NCI-H774 (cell line): ENCODE results near the gene LCAT.
A peak's percentile ranks its signal among the peaks of the same experiment; 100 is the strongest.

Source experiments
- DNase-seq: peaks from one replicate; lab custom pipeline; 2025; lab: John Stamatoyannopoulos, UW

LCAT gene

GRCh38 chr16:67968400-67969253, 24.7 kb upstream of the LCAT start, which contains the start of gene SLC12A4:
SLC12A4 (minus strand) TSS chr16:67968637; CDS start chr16:67968553, 84 bp downstream.
- peak; percentile 28 for DNase-seq

- DNase-seq: no peak
These were observed 24.1 kb upstream of the LCAT start for GRCh38 chr16:67967958-67968399.

GRCh38 chr16:67967183-67967957, 23.4 kb upstream of the LCAT start:
- DNase-seq: no peak

- DNase-seq: no peak
These were observed 22.7 kb upstream of the LCAT start for GRCh38 chr16:67966549-67967182.

GRCh38 chr16:67965668-67966548, 22.0 kb upstream of the LCAT start:
- DNase-seq: no peak

GRCh38 chr16:67964477-67965131, 20.7 kb upstream of the LCAT start:
- no peak for DNase-seq

GRCh38 chr16:67963662-67964321, 19.9 kb upstream of the LCAT start:
- DNase-seq: no peak

- no peak for DNase-seq
These were observed 19.4 kb upstream of the LCAT start for GRCh38 chr16:67963292-67963661.

GRCh38 chr16:67962135-67962534, 18.2 kb upstream of the LCAT start:
- no peak for DNase-seq

- DNase-seq: peak; percentile 89
These were observed 17.6 kb upstream of the LCAT start for GRCh38 chr16:67961551-67961957.

GRCh38 chr16:67959536-67960329, 15.8 kb upstream of the LCAT start:
- DNase-seq: no peak

- no peak for DNase-seq
These were observed 13.7 kb upstream of the LCAT start for GRCh38 chr16:67957622-67958021.

GRCh38 chr16:67954421-67955196, 10.7 kb upstream of the LCAT start:
- no peak for DNase-seq

GRCh38 chr16:67953641-67954375, 9.9 kb upstream of the LCAT start:
- no peak for DNase-seq

GRCh38 chr16:67951485-67951884, 7.6 kb upstream of the LCAT start:
- no peak for DNase-seq

- no peak for DNase-seq
These were observed 6.5 kb upstream of the LCAT start for GRCh38 chr16:67950335-67950843.

GRCh38 chr16:67949645-67950044, 5.7 kb upstream of the LCAT start:
- DNase-seq: no peak

GRCh38 chr16:67948015-67948414, 4.1 kb upstream of the LCAT start:
- DNase-seq: no peak
